Breast epithelium (tissue), 3 donors: ENCODE measurements around the gene ANGEL1.

Source experiments
- CTCF ChIP-seq, 3 donors: fragments of 450-650 bp; IDR thresholded peaks; one replicate each; pipeline ENCODE4 v1.5.1; 2016 to 2017; ENCODE audit warnings: antibody characterized with exemption in 3 of 3, mild to moderate bottlenecking in 3 of 3, moderate library complexity in 3 of 3
- POLR2A ChIP-seq: fragments of 450-650 bp; IDR thresholded peaks from one replicate; pipeline ENCODE4 v1.6.1; 2016; ENCODE audit warnings: antibody characterized with exemption, mild to moderate bottlenecking, moderate library complexity

- TF ChIP-seq POLR2A (no peak), CTCF (IDR thresholded peaks at IDR 0.05) (no peak)
These were observed 36.2 kb upstream of the ANGEL1 start for GRCh38 chr14:76848879-76849278.
